ENCODE data around the gene ZNF469. TPM values are rescaled to one million over a fixed set of nuclear protein-coding genes. Genes with fewer than 3 reads are reported as not detected.

Gene ZNF469
- total and polyA plus RNA-seq, 4 donors = 0.04 to 0.50 (median 0.36) TPM

- Histone ChIP-seq H3K4me1 (ENCODE audit: control insufficient read depth in 4 of 4, insufficient read depth in 4 of 4, low read length in 3 of 4) (no peaks in the 10 kb centered on the region), H3K9ac (ENCODE audit: low read depth in 1 of 2, low read length in 2 of 2) (no peak overlapping the region), H3K27ac (ENCODE audit: low read depth in 1 of 2, low read length in 2 of 2) (no peak overlapping the region), H3K27me3 (ENCODE audit: control insufficient read depth in 4 of 4, insufficient read depth in 4 of 4, low read length in 3 of 4) (no peaks in the 10 kb centered on the region), H3K4me3 (ENCODE audit: low read depth in 1 of 3, low read length in 3 of 3) (no peak overlapping the region), H3K9me3 (ENCODE audit: control insufficient read depth in 4 of 4, low read length in 3 of 4) (no peaks in the 10 kb centered on the region), H3K36me3 (ENCODE audit: control insufficient read depth in 4 of 4, insufficient read depth in 3 of 4, low read depth in 1 of 4, low read length in 3 of 4) (no peaks in the 10 kb centered on the region)
- TF ChIP-seq HNF4G (IDR thresholded peaks at IDR 0.05) (no peak), GABPA (IDR thresholded peaks at IDR 0.05 in 1 of 2, conservative IDR thresholded peaks at IDR 0.05 in 1 of 2) (no peak), YY1 (IDR thresholded peaks at IDR 0.05) (no peak), JUND (IDR thresholded peaks at IDR 0.05) (no peak), FOXA1 (IDR thresholded peaks at IDR 0.05) (no peak), SP1 (IDR thresholded peaks at IDR 0.05) (no peak)
- TF ChIP-seq, protein P1, sequence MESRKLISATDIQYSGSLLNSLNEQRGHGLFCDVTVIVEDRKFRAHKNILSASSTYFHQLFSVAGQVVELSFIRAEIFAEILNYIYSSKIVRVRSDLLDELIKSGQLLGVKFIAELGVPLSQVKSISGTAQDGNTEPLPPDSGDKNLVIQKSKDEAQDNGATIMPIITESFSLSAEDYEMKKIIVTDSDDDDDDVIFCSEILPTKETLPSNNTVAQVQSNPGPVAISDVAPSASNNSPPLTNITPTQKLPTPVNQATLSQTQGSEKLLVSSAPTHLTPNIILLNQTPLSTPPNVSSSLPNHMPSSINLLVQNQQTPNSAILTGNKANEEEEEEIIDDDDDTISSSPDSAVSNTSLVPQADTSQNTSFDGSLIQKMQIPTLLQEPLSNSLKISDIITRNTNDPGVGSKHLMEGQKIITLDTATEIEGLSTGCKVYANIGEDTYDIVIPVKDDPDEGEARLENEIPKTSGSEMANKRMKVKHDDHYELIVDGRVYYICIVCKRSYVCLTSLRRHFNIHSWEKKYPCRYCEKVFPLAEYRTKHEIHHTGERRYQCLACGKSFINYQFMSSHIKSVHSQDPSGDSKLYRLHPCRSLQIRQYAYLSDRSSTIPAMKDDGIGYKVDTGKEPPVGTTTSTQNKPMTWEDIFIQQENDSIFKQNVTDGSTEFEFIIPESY (IDR thresholded peaks at IDR 0.05) = no peak
- TF ChIP-seq, protein P2, sequence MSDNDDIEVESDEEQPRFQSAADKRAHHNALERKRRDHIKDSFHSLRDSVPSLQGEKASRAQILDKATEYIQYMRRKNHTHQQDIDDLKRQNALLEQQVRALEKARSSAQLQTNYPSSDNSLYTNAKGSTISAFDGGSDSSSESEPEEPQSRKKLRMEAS (IDR thresholded peaks at IDR 0.05) = no peak
- no peak for DNase-seq (ENCODE audit: low spot score)
- WGBS = 81% methylated on average over 18 of the region's 18 CpGs
Measured at GRCh38 chr16:88345031-88345720, 37.6 kb upstream of the ZNF469 start.

DNA sequence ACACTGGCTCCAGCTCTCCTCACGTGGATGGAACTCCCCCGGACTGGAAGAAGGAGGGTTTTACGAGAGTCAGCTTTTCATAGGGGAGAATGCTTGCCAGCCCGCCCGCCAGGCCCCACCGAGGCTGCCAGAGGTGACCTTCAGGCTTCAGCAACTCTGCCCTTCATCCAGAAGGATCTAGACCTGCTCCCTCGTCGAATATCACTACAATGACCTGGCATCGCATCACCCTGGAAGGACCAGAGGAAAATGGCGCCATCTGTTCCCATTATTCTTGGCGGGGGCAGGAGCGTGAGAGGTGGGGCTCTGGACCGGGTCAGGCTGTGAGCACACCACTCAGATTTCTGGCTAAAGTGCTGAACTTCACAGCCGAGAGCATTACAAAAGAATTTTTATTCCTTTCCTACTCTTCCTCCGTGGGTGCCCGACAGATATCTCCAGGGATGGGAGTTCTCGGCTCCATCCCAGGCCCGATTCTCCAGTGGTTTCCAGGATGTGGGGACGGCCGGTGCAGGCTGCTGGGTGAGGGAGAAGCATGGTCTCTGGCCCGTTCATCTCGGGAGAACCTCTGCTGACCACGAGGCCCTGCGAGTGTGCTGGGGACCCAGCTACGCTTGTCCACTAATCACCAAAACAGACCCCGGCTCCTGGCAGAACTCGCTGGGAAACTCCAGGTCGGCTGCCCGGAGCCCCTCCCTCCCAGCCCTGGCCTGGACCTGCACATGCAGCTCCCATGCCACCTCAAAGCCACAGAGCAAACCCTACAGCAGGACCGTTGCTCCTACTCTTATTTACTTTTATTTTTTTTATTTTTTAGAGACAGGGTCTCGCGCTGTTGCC lies 36.8 kb upstream of the ZNF469 start:
- TF ChIP-seq RXRA (IDR thresholded peaks at IDR 0.05) (no peak), SP1 (IDR thresholded peaks at IDR 0.05) (no peak), GABPA (IDR thresholded peaks at IDR 0.05 in 1 of 2, conservative IDR thresholded peaks at IDR 0.05 in 1 of 2) (no peak), NR2F2 (IDR thresholded peaks at IDR 0.05) (no peak), YY1 (IDR thresholded peaks at IDR 0.05) (no peak), EGR1 (IDR thresholded peaks at IDR 0.05; ENCODE audit: low read depth in 2 of 2) (no peak), JUND (IDR thresholded peaks at IDR 0.05) (no peak)
- TF ChIP-seq, protein P3, sequence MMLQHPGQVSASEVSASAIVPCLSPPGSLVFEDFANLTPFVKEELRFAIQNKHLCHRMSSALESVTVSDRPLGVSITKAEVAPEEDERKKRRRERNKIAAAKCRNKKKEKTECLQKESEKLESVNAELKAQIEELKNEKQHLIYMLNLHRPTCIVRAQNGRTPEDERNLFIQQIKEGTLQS (IDR thresholded peaks at IDR 0.05) = no peak
- TF ChIP-seq, protein P1 (IDR thresholded peaks at IDR 0.05) = no peak
- Histone ChIP-seq H3K9ac (ENCODE audit: low read depth in 1 of 2, low read length in 2 of 2) (no peak overlapping the region), H3K27me3 (ENCODE audit: control insufficient read depth in 4 of 4, insufficient read depth in 4 of 4, low read length in 3 of 4) (no peaks in the 10 kb centered on the region), H3K4me1 (ENCODE audit: control insufficient read depth in 4 of 4, insufficient read depth in 4 of 4, low read length in 3 of 4) (no peaks in the 10 kb centered on the region), H3K27ac (ENCODE audit: low read depth in 1 of 2, low read length in 2 of 2) (no peak overlapping the region), H3K36me3 (ENCODE audit: control insufficient read depth in 4 of 4, insufficient read depth in 3 of 4, low read depth in 1 of 4, low read length in 3 of 4) (no peaks in the 10 kb centered on the region), H3K4me3 (ENCODE audit: low read depth in 1 of 3, low read length in 3 of 3) (no peak overlapping the region), H3K9me3 (ENCODE audit: control insufficient read depth in 4 of 4, low read length in 3 of 4) (no peaks in the 10 kb centered on the region)
- no peak for DNase-seq (ENCODE audit: low spot score)
- WGBS = 87% methylated on average over 32 of the region's 32 CpGs
